GM21825 (cell line): Measurements from ENCODE around the gene CASP2.
"Not testable (repeated sequence)": the region's sequence is repeated elsewhere in the genome, so short reads cannot be mapped to it uniquely, and the experiment has no call there.

Source experiments
- ATAC-seq: cut with Tn5 transposase; IDR thresholded peaks from one replicate; pipeline ENCODE4 v1.9.1; 2021; ENCODE audit warnings: mild to moderate bottlenecking, moderate library complexity; ENCODE audit not compliant: unreplicated experiment

The CASP2 gene

GRCh38 chr7:143289888-143290287 lies 1.7 kb downstream of the CASP2 start:
- ATAC-seq = not testable (repeated sequence)

- no peak for ATAC-seq
These were observed 2.1 kb downstream of the CASP2 start for GRCh38 chr7:143290293-143290692.

GRCh38 chr7:143292876-143293275 lies 4.7 kb downstream of the CASP2 start:
- ATAC-seq = no peak

GRCh38 chr7:143295870-143296269 lies 7.7 kb downstream of the CASP2 start:
- no peak for ATAC-seq

GRCh38 chr7:143296686-143297085 lies 8.5 kb downstream of the CASP2 start:
- no peak for ATAC-seq

GRCh38 chr7:143299346-143299745 lies 11.2 kb downstream of the CASP2 start:
- ATAC-seq = no peak

GRCh38 chr7:143299840-143300239 lies 11.7 kb downstream of the CASP2 start:
- ATAC-seq = no peak

GRCh38 chr7:143300959-143301935 lies 13.1 kb downstream of the CASP2 start:
- no peak for ATAC-seq

GRCh38 chr7:143303733-143304132 lies 15.6 kb downstream of the CASP2 start:
- ATAC-seq = no peak

- no peak for ATAC-seq
These were observed 16.8 kb downstream of the CASP2 start for GRCh38 chr7:143304938-143305337.

- no peak for ATAC-seq
These were observed 17.4 kb downstream of the CASP2 start for GRCh38 chr7:143305423-143306070.

GRCh38 chr7:143308632-143309031 lies 20.5 kb downstream of the CASP2 start:
- no peak for ATAC-seq

- ATAC-seq = no peak
These were observed 26.0 kb downstream of the CASP2 start for GRCh38 chr7:143314127-143314526.

GRCh38 chr7:143315776-143316175 lies 27.6 kb downstream of the CASP2 start, which contains the start of gene CLCN1:
Gene CLCN1, plus strand, starts transcription at chr7:143316111. Its CDS starts 102 bp downstream, at chr7:143316213.
- ATAC-seq = no peak

GRCh38 chr7:143316492-143316891 lies 28.3 kb downstream of the CASP2 start:
- no peak for ATAC-seq

- no peak for ATAC-seq
These were observed 30.5 kb downstream of the CASP2 start for GRCh38 chr7:143318661-143319060.

GRCh38 chr7:143320620-143321019 lies 32.5 kb downstream of the CASP2 start:
- ATAC-seq = no peak

GRCh38 chr7:143321242-143321641 lies 33.1 kb downstream of the CASP2 start:
- ATAC-seq = no peak

- ATAC-seq = no peak
These were observed 33.6 kb downstream of the CASP2 start for GRCh38 chr7:143321734-143322133.

GRCh38 chr7:143322760-143323633 lies 34.8 kb downstream of the CASP2 start:
- no peak for ATAC-seq

GRCh38 chr7:143323653-143324052 lies 35.5 kb downstream of the CASP2 start:
- no peak for ATAC-seq
